H1 (cell line): ENCODE data around the gene CLPTM1L. TPM values are rescaled to one million over a fixed set of nuclear protein-coding genes. Genes with fewer than 3 reads are reported as not detected.
"Not testable (repeated sequence)": the region's sequence is repeated elsewhere in the genome, so short reads cannot be mapped to it uniquely, and the experiment has no call there.

Source experiments
- CTCF ChIA-PET: fragments of 300-600 bp; sonication (Branson Sonifier 250); formaldehyde crosslinking; loops from one replicate; lab custom pipeline; 2021; ENCODE audit not compliant: partially characterized antibody; lab: Charles Lee
- POLR2A ChIA-PET: fragments of 300-600 bp; sonication (Branson Sonifier 250); formaldehyde crosslinking; loops from one replicate; lab custom pipeline; 2021; ENCODE audit warnings: inconsistent platforms; ENCODE audit not compliant: partially characterized antibody; lab: Charles Lee
- DNase-seq, 2 experiments: peaks; one replicate each; pipeline versions ENCODE4 v3.0.0 to v3.0.0-alpha.2; 2010 to 2022; ENCODE audit warnings: low spot score in 2 of 2, low read depth in 1 of 2, mixed read lengths in 1 of 2
- FAIRE-seq: peaks from 2 replicates; lab custom pipeline; 2011; peaks lifted over from hg19 to GRCh38; lab: Jason Lieb, UNC
- H2AFZ ChIP-seq: 2 replicates; pipeline ENCODE4 v1.8.1; 2012; ENCODE audit warnings: low read length, inconsistent platforms
- H2AK5ac ChIP-seq: 2 replicates; pipeline ENCODE4 v1.6.1; 2013; ENCODE audit warnings: low read depth, low read length
- H2BK120ac ChIP-seq: replicated peaks from 2 replicates; pipeline ENCODE3; 2013; ENCODE audit warnings: low read depth, low read length, inconsistent platforms
- H2BK12ac ChIP-seq: 2 replicates; pipeline ENCODE4 v1.6.1; 2013; ENCODE audit warnings: low read depth, low read length
- H2BK15ac ChIP-seq: 2 replicates; pipeline ENCODE4 v1.6.1; 2013; ENCODE audit warnings: low read length
- H2BK20ac ChIP-seq: 2 replicates; pipeline ENCODE4 v1.6.1; 2013; ENCODE audit warnings: low read length
- H2BK5ac ChIP-seq: 2 replicates; pipeline ENCODE4 v1.6.1; 2013; ENCODE audit warnings: low read depth, low read length
- H3K14ac ChIP-seq: 2 replicates; pipeline ENCODE4 v1.6.1; 2013; ENCODE audit warnings: inconsistent platforms; ENCODE audit not compliant: insufficient read length
- H3K18ac ChIP-seq: 2 replicates; pipeline ENCODE4 v1.6.1; 2013; ENCODE audit warnings: low read length; ENCODE audit errors: extremely low read depth
- H3K23ac ChIP-seq: 2 replicates; pipeline ENCODE4 v1.6.1; 2013; ENCODE audit warnings: inconsistent platforms; ENCODE audit not compliant: insufficient read length
- H3K23me2 ChIP-seq: 2 replicates; pipeline ENCODE4 v1.6.1; 2013; ENCODE audit warnings: low read depth, low read length
- H3K27ac ChIP-seq: 2 replicates; pipeline ENCODE4 v1.6.1; 2011; ENCODE audit warnings: low read depth, low read length, inconsistent platforms
- H3K27me3 ChIP-seq, 4 experiments: replicated peaks in 1 of 4; 1 replicate in 1 of 4; 2 replicates in 3 of 4; pipeline versions ENCODE4 v1.6.1 to v1.8.1; 2011 to 2013; ENCODE audit warnings: low read length in 3 of 4, mild to moderate bottlenecking in 3 of 4, inconsistent platforms in 2 of 4, mixed read lengths in 2 of 4, moderate library complexity in 1 of 4; ENCODE audit not compliant: control insufficient read depth in 3 of 4, insufficient read depth in 3 of 4; ENCODE audit errors: extremely low read depth in 1 of 4
- H3K36me3 ChIP-seq, 4 experiments: 2 replicates each; pipeline versions ENCODE4 v1.6.1 to v1.8.1; 2011 to 2013; ENCODE audit warnings: mild to moderate bottlenecking in 4 of 4, low read length in 3 of 4, moderate library complexity in 2 of 4, control low read depth in 1 of 4, inconsistent platforms in 1 of 4; ENCODE audit not compliant: insufficient read depth in 4 of 4, control insufficient read depth in 2 of 4
- H3K4ac ChIP-seq: replicated peaks from 2 replicates; pipeline ENCODE3; 2013; ENCODE audit warnings: low read length, low read depth, mixed read lengths, inconsistent platforms; ENCODE audit not compliant: insufficient read length
- H3K4me1 ChIP-seq, 4 experiments: replicated peaks in 1 of 4; 1 replicate in 1 of 4; 2 replicates in 3 of 4; pipeline versions ENCODE4 v1.6.1 to v1.8.1; 2011 to 2013; ENCODE audit warnings: low read length in 3 of 4, inconsistent platforms in 2 of 4, mixed read lengths in 1 of 4; ENCODE audit not compliant: insufficient read depth in 4 of 4, control insufficient read depth in 3 of 4
- H3K4me2 ChIP-seq, 2 experiments: 2 replicates each; pipeline versions ENCODE4 v1.6.1 to v1.8.1; 2011 to 2013; ENCODE audit warnings: low read depth in 2 of 2, low read length in 2 of 2, control low read depth in 1 of 2, inconsistent platforms in 1 of 2, mild to moderate bottlenecking in 1 of 2; ENCODE audit not compliant: insufficient read depth in 1 of 2
- H3K4me3 ChIP-seq, 4 experiments: fragments of 200-600, 300-600 bp in 1 of 4; sonication (generic), shearing (Covaris generic), sonication (Bioruptor Twin) in 1 of 4; 2 replicates each; pipeline versions ENCODE4 v1.5.1 to v1.8.1; 2011 to 2016; ENCODE audit warnings: low read length in 4 of 4, low read depth in 3 of 4, control low read depth in 2 of 4, inconsistent platforms in 2 of 4, mild to moderate bottlenecking in 2 of 4, mixed read lengths in 1 of 4, moderate library complexity in 1 of 4; ENCODE audit not compliant: insufficient read depth in 2 of 4; ENCODE audit errors: extremely low read depth in 1 of 4
- H3K56ac ChIP-seq: replicated peaks from 2 replicates; pipeline ENCODE3; 2013; ENCODE audit warnings: low read depth, mild to moderate bottlenecking, mixed read lengths, low read length, inconsistent platforms; ENCODE audit not compliant: insufficient read length
- H3K79me1 ChIP-seq: 2 replicates; pipeline ENCODE4 v1.6.1; 2013; ENCODE audit warnings: low read depth, low read length, control low read depth
- H3K79me2 ChIP-seq, 2 experiments: 2 replicates each; pipeline versions ENCODE4 v1.6.1 to v1.8.1; 2012 to 2013; ENCODE audit warnings: low read length in 2 of 2, mild to moderate bottlenecking in 2 of 2, inconsistent platforms in 1 of 2; ENCODE audit not compliant: insufficient read depth in 2 of 2, control insufficient read depth in 1 of 2
- H3K9ac ChIP-seq, 4 experiments: replicated peaks in 1 of 4; 1 replicate in 1 of 4; 2 replicates in 3 of 4; pipeline versions ENCODE4 v1.6.1 to v1.8.1; 2011 to 2013; ENCODE audit warnings: low read depth in 3 of 4, low read length in 3 of 4, control low read depth in 2 of 4, mild to moderate bottlenecking in 2 of 4, moderate library complexity in 2 of 4, inconsistent platforms in 1 of 4; ENCODE audit errors: extremely low read depth in 1 of 4
- H3K9me3 ChIP-seq, 2 experiments: 2 replicates each; pipeline versions ENCODE4 v1.6.1 to v1.8.1; 2012 to 2013; ENCODE audit warnings: mild to moderate bottlenecking in 2 of 2, moderate library complexity in 2 of 2, control low read depth in 1 of 2, inconsistent platforms in 1 of 2, low read depth in 1 of 2, low read length in 1 of 2, mixed read lengths in 1 of 2; ENCODE audit not compliant: insufficient read depth in 2 of 2
- H4K20me1 ChIP-seq, 2 experiments: replicated peaks in 1 of 2; 2 replicates each; pipeline versions ENCODE3 to v1.8.1; 2011 to 2013; ENCODE audit warnings: inconsistent platforms in 2 of 2, low read length in 2 of 2, mild to moderate bottlenecking in 1 of 2; ENCODE audit not compliant: insufficient read depth in 2 of 2, control insufficient read depth in 1 of 2
- H4K5ac ChIP-seq: 2 replicates; pipeline ENCODE4 v1.6.1; 2013; ENCODE audit warnings: low read length, low read depth, mixed read lengths, inconsistent platforms; ENCODE audit not compliant: insufficient read length
- H4K8ac ChIP-seq: 2 replicates; pipeline ENCODE4 v1.8.0; 2013; ENCODE audit warnings: mild to moderate bottlenecking, moderate library complexity, low read length, inconsistent platforms; ENCODE audit not compliant: insufficient read depth; ENCODE audit errors: extremely low read depth
- H4K91ac ChIP-seq: replicated peaks from 2 replicates; pipeline ENCODE3; 2013; ENCODE audit warnings: low read length, mixed read lengths, inconsistent platforms; ENCODE audit not compliant: insufficient read length
- WGBS, 2 experiments: shearing (Covaris generic) in 1 of 2; methylation state at CpG; one replicate each; pipeline versions ENCODE4 v1.1.6 to v1.1.7; 2013 to 2015; ENCODE audit warnings: low lambda C conversion rate in 2 of 2, mixed read lengths in 2 of 2, inconsistent platforms in 1 of 2, low coverage in 1 of 2, missing lambda C conversion rate in 1 of 2; ENCODE audit not compliant: insufficient replicate concordance in 2 of 2, insufficient coverage in 1 of 2, insufficient read length in 1 of 2; ENCODE audit errors: extremely low coverage in 1 of 2, missing lambda C conversion rate in 1 of 2; 5-methylcytosine and 5-hydroxymethylcytosine counted together
- polyA plus RNA-seq, 7 experiments: library from polyadenylated mRNA; depleted of rRNA in 3 of 7; stranded (reverse) in 5 of 7; unstranded in 2 of 7; fragments of >200 nt in 5 of 7; fragments of 200-250 nt in 2 of 7; gene quantifications; 1 replicate in 5 of 7; 2 replicates in 1 of 7; 4 replicates in 1 of 7; pipeline versions ENCODE4 v1.2.1 to v1.2.3, GENCODE V29; 2011 to 2013; ENCODE audit warnings: missing spikeins in 2 of 7, mixed read lengths in 2 of 7
- total RNA-seq: library from RNA; stranded (reverse); fragmentation: NEBNext Ultra II Directional; extraction: Animal tissue kit (Norgen Biotek cat#: 25700); gene quantifications from 2 replicates; pipeline ENCODE4 v1.2.1, GENCODE V29; 2021

CLPTM1L gene
- total and polyA plus RNA-seq, 2 of the 8 experiments (the other 6 are each of a cell fraction or from before 2014, with no cell fraction given) = 102 to 119 TPM

DNA sequence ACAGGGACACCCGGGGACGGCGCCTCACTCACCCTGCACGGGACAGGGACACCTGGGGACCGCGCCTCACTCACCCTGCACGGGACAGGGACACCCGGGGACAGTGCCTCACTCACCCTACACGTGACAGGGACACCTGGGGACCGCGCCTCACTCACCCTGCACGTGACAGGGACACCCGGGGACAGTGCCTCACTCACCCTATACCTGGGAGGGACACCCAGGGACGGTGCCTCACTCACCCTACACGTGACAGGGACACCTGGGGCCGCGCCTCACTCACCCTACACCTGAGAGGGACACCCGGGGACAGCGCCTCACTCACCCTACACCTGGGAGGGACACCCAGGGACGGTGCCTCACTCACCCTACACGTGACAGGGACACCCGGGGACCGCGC is 53.9 kb downstream of the CLPTM1L start:
- WGBS, 2 experiments = 88% methylated on average over 15 of the region's 24 CpGs; no CpG with 5 or more reads in 1 of the 2 experiments
- H2BK5ac ChIP-seq, H2AK5ac ChIP-seq, H3K4ac ChIP-seq, CTCF ChIA-PET, H3K23ac ChIP-seq, FAIRE-seq, H3K36me3 ChIP-seq, H4K91ac ChIP-seq, H3K79me1 ChIP-seq, H2BK20ac ChIP-seq, H2AFZ ChIP-seq, H2BK12ac ChIP-seq, H4K8ac ChIP-seq, H3K18ac ChIP-seq, H3K27me3 ChIP-seq, H3K4me3 ChIP-seq, H2BK15ac ChIP-seq, H3K14ac ChIP-seq, H3K27ac ChIP-seq, POLR2A ChIA-PET, H4K5ac ChIP-seq, H3K79me2 ChIP-seq, H2BK120ac ChIP-seq, H3K9me3 ChIP-seq, H3K9ac ChIP-seq, H3K56ac ChIP-seq, H3K4me2 ChIP-seq: not testable (repeated sequence)
- peaks cover 4 to 19% of the 10 kb centered on the region in 2 experiments for H4K20me1 ChIP-seq
- H3K4me1 ChIP-seq = peaks cover 0 to 12% (median 6%) of the 10 kb centered on the region in 4 experiments; a peak in 5 of 7 replicates
- DNase-seq = peak in 1 of 2 experiments; percentile 33
- H3K23me2 ChIP-seq = peaks cover 14% of the 10 kb centered on the region; the same call in 1 of the 2 replicates

DNA sequence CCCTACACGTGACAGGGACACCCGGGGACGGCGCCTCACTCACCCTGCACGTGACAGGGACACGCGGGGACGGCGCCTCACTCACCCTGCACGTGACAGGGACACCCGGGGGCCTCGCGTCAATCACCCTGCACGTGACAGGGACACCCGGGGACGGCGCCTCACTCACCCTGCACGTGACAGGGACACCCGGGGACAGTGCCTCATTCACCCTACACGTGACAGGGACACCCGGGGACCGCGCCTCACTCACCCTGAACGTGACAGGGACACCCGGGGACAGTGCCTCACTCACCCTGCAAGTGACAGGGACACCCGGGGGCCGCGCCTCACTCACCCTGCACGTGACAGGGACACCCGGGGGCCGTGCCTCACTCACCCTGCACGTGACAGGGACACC is 55.3 kb downstream of the CLPTM1L start:
- CTCF ChIA-PET, H3K23me2 ChIP-seq, FAIRE-seq: not testable (repeated sequence)

More for the DNA sequence above, 55.3 kb downstream of the CLPTM1L start:
- Histone ChIP-seq H4K20me1 (peaks cover 6 to 21% of the 10 kb centered on the region in 2 experiments), H3K79me2 (peaks cover 0 to 18% of the 10 kb centered on the region in 2 experiments; a peak in 3 of 4 replicates)
- H2BK120ac ChIP-seq, H3K14ac ChIP-seq, H3K56ac ChIP-seq, H3K18ac ChIP-seq, H2BK15ac ChIP-seq, H2AFZ ChIP-seq, H3K4me2 ChIP-seq, POLR2A ChIA-PET, H2BK20ac ChIP-seq, H4K91ac ChIP-seq, H4K5ac ChIP-seq, H4K8ac ChIP-seq, H3K27ac ChIP-seq, H3K23ac ChIP-seq, H3K4me1 ChIP-seq, H3K9me3 ChIP-seq, H2AK5ac ChIP-seq, H3K27me3 ChIP-seq, H3K79me1 ChIP-seq, H3K4ac ChIP-seq, H2BK5ac ChIP-seq, H3K4me3 ChIP-seq, H3K9ac ChIP-seq, H3K36me3 ChIP-seq, H2BK12ac ChIP-seq: not testable (repeated sequence)
- 92% methylated on average over 20 of the region's 32 CpGs; no CpG with 5 or more reads in 1 of the 2 experiments for WGBS, 2 experiments
- DNase-seq = peak in 1 of 2 experiments; percentile 28
